GM18907 (cell line): ENCODE results near the gene SHISAL2A.

Experiments
- ATAC-seq: cut with Tn5 transposase; IDR thresholded peaks from one replicate; pipeline ENCODE4 v1.9.1; 2021; ENCODE audit warnings: mild to moderate bottlenecking, moderate library complexity; ENCODE audit not compliant: unreplicated experiment

The SHISAL2A gene

GRCh38 chr1:52658795-52659194 is 25.8 kb downstream of the SHISAL2A start:
- no peak for ATAC-seq

GRCh38 chr1:52659356-52659755 is 26.4 kb downstream of the SHISAL2A start:
- no peak for ATAC-seq

DNA sequence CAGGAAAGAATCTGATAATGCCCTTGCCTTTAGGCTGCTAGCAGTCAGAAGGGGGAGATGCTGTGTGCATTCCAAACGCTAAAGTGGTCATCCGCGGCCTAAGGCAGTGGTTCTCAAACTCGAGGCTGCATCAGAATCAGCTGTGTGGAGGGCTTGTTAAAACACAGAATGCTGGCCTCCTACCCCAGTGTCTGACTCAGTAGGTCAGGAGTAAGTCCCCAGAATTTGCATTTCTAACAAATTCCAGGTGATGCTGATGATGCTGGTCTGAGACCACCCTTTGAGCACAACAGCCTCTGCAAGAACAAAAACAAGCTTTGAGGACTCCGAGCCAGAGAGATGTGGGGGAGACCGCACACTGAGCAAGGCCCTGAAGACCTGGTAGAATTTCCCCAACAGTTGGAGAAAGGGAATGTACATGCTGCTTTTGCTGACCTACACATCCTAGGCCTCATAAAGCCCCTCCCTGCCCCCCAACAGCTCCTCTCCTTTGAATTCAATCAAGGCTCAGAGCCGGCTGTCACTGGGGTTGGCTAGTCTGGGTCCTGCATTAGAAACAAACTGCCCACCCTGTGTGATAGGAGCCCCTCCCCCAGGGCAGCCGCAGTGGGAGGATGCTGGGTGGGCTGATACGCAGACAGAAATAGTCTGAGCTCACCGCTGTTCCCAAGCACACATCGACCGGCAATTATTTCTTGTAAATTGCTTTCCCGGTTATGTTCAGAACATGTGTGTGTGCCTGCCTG is 27.1 kb downstream of the SHISAL2A start:
- ATAC-seq = no peak

- ATAC-seq = no peak
Observed at GRCh38 chr1:52660807-52661206, 27.8 kb downstream of the SHISAL2A start.

- ATAC-seq = no peak
Observed at GRCh38 chr1:52662645-52663313, 29.8 kb downstream of the SHISAL2A start.

DNA sequence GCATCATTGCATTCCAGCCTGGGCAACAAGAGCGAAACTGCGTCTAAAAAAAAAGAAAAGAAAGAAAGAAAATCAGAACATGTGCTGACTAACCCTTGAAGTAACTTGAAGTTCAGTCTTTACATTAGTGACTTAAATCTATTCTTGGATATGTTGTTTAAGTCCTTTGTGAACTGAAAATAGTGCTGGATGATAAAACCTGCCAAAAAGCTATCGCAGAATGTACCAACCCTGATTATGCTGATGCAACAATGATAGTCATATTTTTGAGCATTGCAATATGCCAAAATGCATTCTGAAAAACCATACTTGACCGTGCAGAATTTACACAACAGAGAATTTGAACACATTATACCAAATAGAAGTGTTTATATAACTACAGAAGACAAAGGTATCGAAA is 30.7 kb downstream of the SHISAL2A start:
- ATAC-seq = no peak

GRCh38 chr1:52665006-52665941 is 32.3 kb downstream of the SHISAL2A start:
- no peak for ATAC-seq

DNA sequence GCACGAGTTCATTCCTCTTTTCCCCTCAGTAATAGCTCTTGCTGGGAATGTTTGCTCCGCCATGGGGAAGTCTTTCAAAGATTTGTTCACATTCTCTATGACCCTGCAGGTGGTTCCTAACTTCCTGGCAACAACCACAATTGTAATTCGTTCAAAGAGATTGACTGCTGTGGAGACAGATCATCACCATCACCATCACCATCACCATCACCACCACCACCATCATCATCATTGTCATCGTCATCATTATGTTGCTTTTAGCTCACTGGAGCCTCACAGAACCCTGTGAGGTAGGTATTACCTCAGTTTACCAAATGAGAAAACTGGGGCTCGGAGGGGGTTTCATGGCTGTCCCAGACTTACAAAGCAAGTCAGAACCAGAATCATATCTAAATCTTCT is 34.3 kb downstream of the SHISAL2A start:
- no peak for ATAC-seq

DNA sequence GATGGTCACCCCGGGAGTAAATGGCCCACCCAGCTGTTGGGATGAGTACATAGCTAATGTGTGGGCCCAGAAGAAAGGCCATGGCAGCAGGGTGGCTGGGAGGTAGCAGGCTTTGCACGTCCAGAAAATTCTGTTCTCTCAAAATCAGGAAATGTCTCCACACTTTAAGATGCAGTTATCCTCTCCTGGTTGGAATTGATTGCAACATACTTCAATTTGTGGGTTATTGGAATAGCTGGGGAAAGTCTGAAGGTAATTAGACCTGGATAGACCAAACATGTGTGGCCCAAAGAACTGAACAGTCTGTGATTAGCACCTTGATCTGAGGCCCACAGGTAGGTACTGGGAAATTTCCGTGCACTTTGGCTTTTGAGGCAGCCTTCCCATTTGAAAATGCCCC is 35.0 kb downstream of the SHISAL2A start:
- no peak for ATAC-seq

DNA sequence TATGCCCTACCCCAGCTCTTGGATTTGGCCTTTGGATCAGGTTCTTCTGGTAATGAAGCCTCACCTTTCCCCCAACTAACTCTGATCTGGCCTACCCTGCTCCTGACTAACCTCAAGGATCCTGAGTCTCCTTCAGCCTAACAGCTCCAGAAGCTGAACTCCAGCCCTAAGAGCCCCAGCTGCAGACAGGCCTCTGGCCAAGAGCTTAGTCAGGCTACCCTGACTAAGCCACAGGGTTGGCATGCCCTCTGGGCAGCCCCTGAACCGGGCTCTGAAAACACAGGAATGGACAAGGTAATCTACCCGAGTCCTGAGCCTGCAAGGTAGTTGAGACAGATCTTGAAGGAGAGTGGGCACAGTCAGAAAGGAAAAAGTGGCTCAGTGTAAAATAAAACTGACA is 35.7 kb downstream of the SHISAL2A start:
- ATAC-seq = no peak

DNA sequence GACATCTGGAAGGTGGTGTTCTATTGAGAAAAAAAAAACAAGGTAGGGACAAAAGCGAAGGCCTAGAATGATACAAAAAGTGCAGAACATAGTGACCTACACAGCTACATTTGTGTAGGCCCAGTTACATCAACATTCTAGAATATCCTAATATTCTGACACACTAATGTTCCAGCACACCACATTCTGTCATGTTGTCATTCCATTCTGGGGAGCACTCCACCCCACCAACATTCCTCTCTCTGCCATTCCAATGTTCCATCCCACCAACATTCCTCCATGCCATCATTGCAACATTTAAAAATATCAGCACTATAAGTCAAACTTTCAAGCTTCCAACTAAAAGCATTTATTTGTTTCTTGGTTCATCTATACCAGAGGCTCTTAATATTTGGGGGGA is 36.7 kb downstream of the SHISAL2A start:
- ATAC-seq = no peak

DNA sequence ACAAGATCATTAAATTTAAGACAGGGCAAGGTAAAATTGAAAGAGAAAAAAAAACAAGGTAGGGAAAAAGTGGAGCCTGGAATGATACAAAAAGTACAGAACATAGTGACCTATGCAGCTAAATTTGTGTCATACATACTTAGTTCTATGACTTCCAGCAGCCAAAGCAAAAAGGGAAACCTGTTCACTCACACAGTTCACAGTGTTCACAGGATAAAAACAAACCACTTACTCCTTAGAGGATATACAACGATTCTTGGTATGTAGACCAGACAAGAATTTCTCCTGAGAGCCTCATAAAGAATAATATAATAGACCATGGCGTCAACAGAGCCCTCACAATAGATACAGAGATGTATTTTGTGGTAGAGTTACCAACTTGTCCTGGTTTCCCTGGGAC is 37.6 kb downstream of the SHISAL2A start:
- ATAC-seq = no peak

DNA sequence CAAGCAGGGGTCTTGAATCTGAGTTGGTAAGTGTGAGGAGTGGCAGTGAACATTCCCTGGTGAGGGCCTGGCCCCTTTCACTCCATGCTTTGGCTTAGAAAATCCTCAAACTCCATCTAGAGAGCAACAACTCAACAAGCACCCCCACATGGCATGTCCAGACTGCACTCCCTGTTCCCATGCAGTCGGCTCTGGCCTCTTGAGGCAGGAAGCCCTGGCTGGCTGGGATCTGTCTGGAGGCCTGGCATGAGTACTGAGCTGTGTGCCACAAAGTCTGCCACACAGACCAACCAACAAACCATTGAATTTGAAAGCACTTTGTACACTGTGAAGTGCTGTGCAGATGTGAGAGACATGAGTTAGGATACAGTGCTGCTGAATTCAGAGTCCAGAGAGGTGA is 40.0 kb downstream of the SHISAL2A start:
- ATAC-seq = no peak

DNA sequence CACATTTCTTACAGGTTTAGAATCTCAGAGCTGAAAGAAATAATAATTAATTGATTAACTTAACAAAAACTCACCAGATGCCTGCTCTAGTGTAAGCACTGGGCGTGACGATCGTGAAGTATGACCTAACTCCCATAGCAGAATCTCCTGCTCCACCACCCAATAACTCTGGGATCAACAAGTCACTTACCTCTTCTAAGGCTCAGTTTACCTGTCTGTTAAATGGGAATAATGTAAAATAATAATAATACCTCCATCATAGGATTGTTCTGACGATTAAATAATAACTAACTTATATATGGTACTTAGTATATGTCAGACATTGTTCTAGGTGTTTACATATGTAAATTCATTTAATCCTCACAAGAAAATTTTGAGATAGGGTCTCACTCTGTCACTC is 40.5 kb downstream of the SHISAL2A start:
- ATAC-seq = no peak

DNA sequence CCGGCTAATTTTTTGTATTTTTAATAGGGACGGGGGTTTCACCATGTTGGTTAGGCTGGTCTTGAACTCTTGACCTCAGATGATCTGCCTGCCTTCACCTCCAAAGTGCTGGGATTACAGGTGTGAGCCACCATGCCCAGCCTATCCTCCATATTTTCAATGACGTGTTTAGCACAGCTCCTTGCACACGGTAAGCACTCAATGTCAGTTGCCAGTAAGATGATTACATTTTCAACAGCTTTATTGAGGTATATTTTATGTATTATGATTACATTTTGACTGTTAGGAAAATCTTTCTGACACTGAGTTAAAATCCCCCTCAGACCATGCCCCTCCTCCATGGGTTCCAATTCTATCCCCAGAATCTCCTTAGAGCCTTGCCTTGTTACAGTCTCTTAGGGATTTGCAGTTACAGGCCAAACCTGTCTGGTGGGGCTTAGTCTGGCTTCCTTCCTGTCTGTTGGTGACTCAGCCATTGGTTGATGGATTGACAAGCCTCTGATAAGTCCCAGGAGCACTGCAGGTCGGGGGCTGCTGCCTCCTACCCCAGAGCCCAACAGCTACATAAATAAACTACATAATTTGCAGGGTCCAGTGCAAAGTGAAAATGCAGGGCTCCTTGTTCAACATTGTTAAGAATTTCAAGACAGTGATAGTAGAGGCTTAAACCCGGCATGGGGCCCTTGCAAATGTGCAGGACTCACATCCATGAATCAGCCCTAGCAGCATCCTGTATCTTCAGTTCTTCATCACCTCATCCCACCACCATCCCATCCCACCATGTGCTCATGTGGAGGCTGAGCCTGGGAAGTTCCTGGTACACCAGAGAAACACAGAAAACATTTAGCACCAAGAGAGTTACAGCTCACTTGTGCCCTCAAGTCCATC is 41.8 kb downstream of the SHISAL2A start:
- ATAC-seq = no peak

DNA sequence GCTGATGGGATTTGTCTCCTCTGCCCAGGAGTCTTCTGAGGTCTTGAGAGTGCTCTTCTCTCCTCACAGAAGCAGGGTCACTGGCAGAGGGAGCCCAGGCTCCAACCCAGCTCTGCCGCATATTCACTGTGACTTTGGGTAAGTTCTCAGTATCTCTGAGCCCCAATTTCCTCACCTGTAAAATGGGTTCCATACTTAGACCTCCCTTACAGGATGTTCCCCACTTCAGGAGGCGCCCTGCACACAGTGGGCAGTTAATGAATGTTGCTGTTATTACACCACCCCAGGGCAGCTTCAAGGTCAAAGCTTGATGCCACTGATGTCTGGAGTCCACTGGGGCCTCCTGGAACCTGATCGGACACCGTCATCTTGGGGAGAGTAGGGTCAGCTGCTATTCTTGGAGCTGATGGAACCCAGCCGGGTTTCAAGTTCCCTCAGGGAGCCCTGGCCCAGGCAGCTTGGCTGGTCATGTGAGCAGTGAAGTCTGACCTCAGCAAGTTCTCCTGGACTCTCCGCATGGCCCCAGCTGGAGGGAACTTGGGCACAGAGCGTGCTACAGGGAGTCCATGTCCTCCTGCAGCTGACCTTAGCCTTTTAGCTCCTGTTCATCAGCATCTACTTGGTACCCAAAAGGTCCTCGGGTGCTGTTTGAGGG is 43.4 kb downstream of the SHISAL2A start:
- no peak for ATAC-seq

DNA sequence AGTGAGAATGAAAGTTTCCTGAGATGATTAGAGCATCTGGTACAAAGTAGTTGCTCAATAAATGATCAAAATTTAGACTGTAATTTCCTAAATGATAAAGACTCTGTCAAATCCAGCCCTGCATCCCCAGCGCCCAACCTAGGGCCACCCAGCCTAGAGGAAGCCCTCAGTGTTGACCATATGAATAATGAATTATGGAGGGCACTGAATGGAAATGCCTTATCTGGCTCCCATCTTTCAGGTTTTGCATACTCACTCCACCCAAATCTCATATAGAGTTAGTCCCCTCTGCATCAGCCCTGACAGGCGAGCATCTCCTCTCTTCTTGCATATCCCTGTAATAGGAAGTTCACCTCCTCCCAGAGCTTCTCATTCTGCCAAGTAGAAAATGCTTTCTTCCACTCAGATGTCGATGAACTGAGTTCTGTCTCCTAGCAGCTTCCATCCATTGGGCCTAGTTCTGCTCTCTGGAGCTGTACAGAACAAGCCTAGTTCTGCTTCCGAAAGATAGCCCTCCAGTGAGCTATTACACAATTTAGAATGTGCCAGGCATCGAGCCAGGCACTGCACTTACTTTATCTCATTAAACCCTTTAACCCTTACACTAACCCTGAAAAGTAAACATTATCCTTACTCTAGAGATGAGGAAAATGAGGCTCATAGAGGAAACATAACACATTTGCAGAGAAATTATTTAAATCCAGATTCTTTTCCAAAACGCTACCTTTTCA is 44.3 kb downstream of the SHISAL2A start:
- no peak for ATAC-seq

- no peak for ATAC-seq
Observed at GRCh38 chr1:52679048-52679447, 46.1 kb downstream of the SHISAL2A start.

DNA sequence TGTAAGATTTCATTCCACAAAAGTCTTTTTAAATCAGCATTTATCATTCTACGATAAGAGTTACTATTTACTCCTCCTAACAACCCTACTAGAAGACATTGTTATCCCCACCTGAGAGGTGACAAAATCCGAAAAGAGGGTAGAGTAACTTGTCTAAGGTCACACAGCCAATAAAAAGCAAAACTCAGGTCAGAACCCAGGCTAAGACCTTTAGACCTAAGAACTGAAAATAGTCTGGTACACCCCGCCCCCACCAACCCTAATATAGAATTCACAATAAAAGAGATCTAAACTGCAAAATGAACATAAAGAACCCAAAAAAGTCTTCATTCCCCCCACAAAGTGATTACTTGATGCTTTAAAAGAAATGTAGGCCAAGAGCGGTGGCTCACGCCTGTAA is 46.5 kb downstream of the SHISAL2A start:
- ATAC-seq = no peak
